MM.1S (cell line): ENCODE data around the gene MCOLN1.

Experiments
- DNase-seq: peaks from one replicate; pipeline ENCODE4 v3.0.0-alpha.2; 2015
- H2AFZ ChIP-seq: fragments of 300-600 bp; sonication (generic); 2 replicates; pipeline ENCODE4 v1.6.0; 2016; ENCODE audit warnings: antibody characterized with exemption, low read length
- H3F3A ChIP-seq: fragments of 300-600 bp; sonication (generic); 2 replicates; pipeline ENCODE4 v1.6.1; 2016; ENCODE audit warnings: mild to moderate bottlenecking, antibody characterized with exemption, low read length, moderate library complexity, mixed read lengths; ENCODE audit not compliant: insufficient read depth
- H3K27ac ChIP-seq: fragments of 300-600 bp; sonication (generic); 2 replicates; pipeline ENCODE4 v1.5.1; 2016; ENCODE audit warnings: mild to moderate bottlenecking, low read length
- H3K27me3 ChIP-seq: fragments of 300-600 bp; sonication (generic); replicated peaks from 2 replicates; pipeline ENCODE4 v1.6.0; 2016; ENCODE audit warnings: low read length; ENCODE audit not compliant: insufficient read depth
- H3K36me3 ChIP-seq: fragments of 300-600 bp; sonication (generic); replicated peaks from 2 replicates; pipeline ENCODE4 v1.6.1; 2016; ENCODE audit warnings: mild to moderate bottlenecking, low read length, mixed read lengths; ENCODE audit not compliant: insufficient read depth
- H3K4me1 ChIP-seq: fragments of 300-600 bp; sonication (generic); 2 replicates; pipeline ENCODE4 v1.6.1; 2016; ENCODE audit warnings: low read length, mixed read lengths
- H3K4me2 ChIP-seq: fragments of 300-600 bp; sonication (generic); 2 replicates; pipeline ENCODE4 v1.6.0; 2016; ENCODE audit warnings: low read depth, low read length
- H3K4me3 ChIP-seq: fragments of 300-600 bp; sonication (generic); 2 replicates; pipeline ENCODE4 v1.5.1; 2016; ENCODE audit warnings: low read length, mixed read lengths
- H3K79me2 ChIP-seq: fragments of 300-600 bp; sonication (generic); 2 replicates; pipeline ENCODE4 v1.6.1; 2016; ENCODE audit warnings: mixed run types, low read length, mixed read lengths
- H3K9ac ChIP-seq: fragments of 300-600 bp; sonication (generic); 2 replicates; pipeline ENCODE4 v1.6.1; 2016; ENCODE audit warnings: low read length, mixed read lengths
- H3K9me2 ChIP-seq: fragments of 300-600 bp; sonication (generic); replicated peaks from 2 replicates; pipeline ENCODE4 v1.6.1; 2016; ENCODE audit warnings: mild to moderate bottlenecking, low read length, mixed read lengths; ENCODE audit not compliant: insufficient read depth
- H3K9me3 ChIP-seq: fragments of 300-600 bp; sonication (generic); replicated peaks from 2 replicates; pipeline ENCODE4 v1.6.1; 2016; ENCODE audit warnings: mild to moderate bottlenecking, low read length, mixed read lengths; ENCODE audit not compliant: insufficient read depth
- H4K20me1 ChIP-seq: fragments of 300-600 bp; sonication (generic); 2 replicates; pipeline ENCODE4 v1.6.1; 2016; ENCODE audit warnings: mild to moderate bottlenecking, low read length, moderate library complexity, mixed read lengths; ENCODE audit not compliant: insufficient read depth
- CTCF ChIP-seq: fragments of 300-600 bp; sonication (generic); IDR thresholded peaks from 2 replicates; pipeline ENCODE4 v1.5.1; 2016; ENCODE audit warnings: antibody characterized with exemption, low read length, mixed read lengths
- EZH2 ChIP-seq: fragments of 300-600 bp; sonication (generic); optimal IDR thresholded peaks from 2 replicates; pipeline ENCODE3; 2017; ENCODE audit warnings: low read depth, mild to moderate bottlenecking, antibody characterized with exemption, low read length, mixed read lengths
- EZH2phosphoT487 ChIP-seq: fragments of 300-600 bp; sonication (generic); IDR thresholded peaks from 2 replicates; pipeline ENCODE4 v1.6.1; 2018; ENCODE audit warnings: antibody characterized with exemption, low read length

MCOLN1 gene

GRCh38 chr19:7520131-7521051, 2.0 kb upstream of the MCOLN1 start:
- no peaks in the 10 kb centered on the region for H3K9me2 ChIP-seq
- no peak overlapping the region for H3K4me3 ChIP-seq
- no peaks in the 10 kb centered on the region for H3K9me3 ChIP-seq
- no peak for TF ChIP-seq EZH2
- TF ChIP-seq EZH2phosphoT487 = no peak
- TF ChIP-seq CTCF = no peak
- H3K27ac ChIP-seq = no peak overlapping the region
- H3K36me3 ChIP-seq = no peaks in the 10 kb centered on the region
- no peaks in the 10 kb centered on the region for H4K20me1 ChIP-seq
- no peak overlapping the region for H3K4me2 ChIP-seq
- H3F3A ChIP-seq = no peaks in the 10 kb centered on the region
- peaks cover 9% of the 10 kb centered on the region; the same call in 1 of the 2 replicates for H3K4me1 ChIP-seq
- no peak overlapping the region for H2AFZ ChIP-seq
- peaks cover 16% of the 10 kb centered on the region for H3K27me3 ChIP-seq
- DNase-seq = no peak
- no peak overlapping the region for H3K9ac ChIP-seq
- H3K79me2 ChIP-seq = peaks cover 8% of the 10 kb centered on the region

GRCh38 chr19:7521551-7522071, 813 bp upstream of the MCOLN1 start:
- Histone ChIP-seq H3K27me3 (peaks cover 8% of the 10 kb centered on the region; the same call in 1 of the 2 replicates), H2AFZ (peak overlapping the region; percentile 85), H3K9ac (peak overlapping the region; percentile 37; the same call in 1 of the 2 replicates), H4K20me1 (no peaks in the 10 kb centered on the region), H3K79me2 (peaks cover 8% of the 10 kb centered on the region), H3K4me2 (peak overlapping the region; percentile 85), H3K36me3 (no peaks in the 10 kb centered on the region), H3K4me1 (peaks cover 6% of the 10 kb centered on the region; the same call in 1 of the 2 replicates), H3K4me3 (peak overlapping the region; percentile 78), H3F3A (no peaks in the 10 kb centered on the region), H3K27ac (no peak overlapping the region), H3K9me3 (no peaks in the 10 kb centered on the region), H3K9me2 (no peaks in the 10 kb centered on the region)
- no peak for DNase-seq
- no peak for TF ChIP-seq EZH2phosphoT487
- TF ChIP-seq CTCF = no peak
- no peak for TF ChIP-seq EZH2

GRCh38 chr19:7522923-7523667, 671 bp downstream of the MCOLN1 start:
- H3K27me3 ChIP-seq = no peaks in the 10 kb centered on the region
- no peaks in the 10 kb centered on the region for H3K9me3 ChIP-seq
- no peak overlapping the region for H3K27ac ChIP-seq
- H4K20me1 ChIP-seq = no peaks in the 10 kb centered on the region
- H3F3A ChIP-seq = no peaks in the 10 kb centered on the region
- DNase-seq = peak; percentile 17
- TF ChIP-seq EZH2phosphoT487 (no peak), EZH2 (no peak), CTCF (no peak)
- no peaks in the 10 kb centered on the region for H3K9me2 ChIP-seq
- peaks cover 6% of the 10 kb centered on the region; the same call in 1 of the 2 replicates for H3K4me1 ChIP-seq
- no peaks in the 10 kb centered on the region for H3K36me3 ChIP-seq
- peak overlapping the region; percentile 96 for H3K4me2 ChIP-seq
- peak overlapping the region; percentile 78 for H3K4me3 ChIP-seq
- H3K9ac ChIP-seq = peak overlapping the region; percentile 61
- H2AFZ ChIP-seq = peak overlapping the region; percentile 69
- peaks cover 8% of the 10 kb centered on the region for H3K79me2 ChIP-seq
